ENCODE measurements around the gene ZBP1.
A peak's percentile ranks its signal among the peaks of the same experiment; 100 is the strongest.

The ZBP1 gene

GRCh38 chr20:57616143-57616951, 3.9 kb downstream of the ZBP1 start:
- DNase-seq: no peak

- DNase-seq: no peak
These were observed 4.8 kb downstream of the ZBP1 start for GRCh38 chr20:57615445-57615811.

- DNase-seq: no peak
These were observed 5.5 kb downstream of the ZBP1 start for GRCh38 chr20:57614490-57615444.

GRCh38 chr20:57613481-57613921, 6.7 kb downstream of the ZBP1 start:
- DNase-seq: no peak

- no peak for DNase-seq
These were observed 7.3 kb downstream of the ZBP1 start for GRCh38 chr20:57612916-57613315.

GRCh38 chr20:57612436-57612835, 7.8 kb downstream of the ZBP1 start:
- no peak for DNase-seq

GRCh38 chr20:57611586-57612311, 8.5 kb downstream of the ZBP1 start:
- no peak for DNase-seq

GRCh38 chr20:57610261-57610952, 9.8 kb downstream of the ZBP1 start:
- no peak for DNase-seq

- DNase-seq: no peak
These were observed 10.4 kb downstream of the ZBP1 start for GRCh38 chr20:57609842-57610167.

- DNase-seq: no peak
These were observed 11.0 kb downstream of the ZBP1 start for GRCh38 chr20:57609086-57609841.

- no peak for DNase-seq
These were observed 11.7 kb downstream of the ZBP1 start for GRCh38 chr20:57608516-57608915.

- DNase-seq: no peak
These were observed 14.3 kb downstream of the ZBP1 start for GRCh38 chr20:57605878-57606277.

- peak; percentile 40 for DNase-seq
These were observed 15.2 kb downstream of the ZBP1 start for GRCh38 chr20:57605045-57605444.

GRCh38 chr20:57603120-57603519, 17.1 kb downstream of the ZBP1 start:
- no peak for DNase-seq

GRCh38 chr20:57601737-57602136, 18.5 kb downstream of the ZBP1 start:
- no peak for DNase-seq

- no peak for DNase-seq
These were observed 19.0 kb downstream of the ZBP1 start for GRCh38 chr20:57601211-57601570.

GRCh38 chr20:57600320-57601210, 19.7 kb downstream of the ZBP1 start:
- DNase-seq: no peak

- no peak for DNase-seq
These were observed 21.7 kb downstream of the ZBP1 start for GRCh38 chr20:57598491-57598890.

- DNase-seq: no peak
These were observed 22.2 kb downstream of the ZBP1 start for GRCh38 chr20:57598060-57598459.

- DNase-seq: peak; percentile 38
These were observed 23.0 kb downstream of the ZBP1 start for GRCh38 chr20:57596998-57597939.

Measured in hematopoietic multipotent progenitor cell treated with erythropoietin and hydrocortisone succinate and interleukin-3 and kit ligand, for 8 days (in vitro differentiated cells).